Endothelial cell of umbilical vein (primary cell): Measurements from ENCODE around the gene HBQ1. TPM values are rescaled to one million over a fixed set of nuclear protein-coding genes. Genes with fewer than 3 reads are reported as not detected.

Experiments used
- BruUV-seq: library from RNA; stranded (reverse); fragments of 400-500 nt; replicated peaks from 2 replicates; lab custom pipeline; 2021; lab: Mats Ljungman, UMichigan
- CTCF ChIA-PET: fragments of 300-600, 350-600 bp; sonication (Branson Sonifier 250); formaldehyde crosslinking; loops from one replicate; lab custom pipeline; 2021; ENCODE audit warnings: antibody characterized with exemption, inconsistent platforms; lab: Charles Lee
- POLR2A ChIA-PET: fragments of 300-600, 350-600 bp; sonication (Branson Sonifier 250); formaldehyde crosslinking; loops from one replicate; lab custom pipeline; 2021; ENCODE audit warnings: antibody characterized with exemption, inconsistent platforms; lab: Charles Lee
- DNase-seq: peaks from one replicate; pipeline ENCODE4 v3.0.0-alpha.2; 2011; ENCODE audit warnings: low read depth, low spot score
- FAIRE-seq: peaks from 2 replicates; lab custom pipeline; 2011; peaks lifted over from hg19 to GRCh38; lab: Jason Lieb, UNC
- H2AFZ ChIP-seq: 2 replicates; pipeline ENCODE4 v1.6.0; 2012; ENCODE audit warnings: low read depth, low read length, control low read depth, inconsistent platforms
- H3K27ac ChIP-seq: 2 replicates; pipeline ENCODE4 v1.5.1; 2011; ENCODE audit warnings: low read depth, mild to moderate bottlenecking, control low read depth, low read length, moderate library complexity; ENCODE audit not compliant: insufficient read depth
- H3K27me3 ChIP-seq, 2 experiments: 2 replicates each; pipeline versions ENCODE4 v1.6.0 to v1.6.1; 2011; ENCODE audit warnings: low read length in 2 of 2, mixed read lengths in 1 of 2; ENCODE audit not compliant: control insufficient read depth in 2 of 2, insufficient read depth in 2 of 2
- H3K36me3 ChIP-seq, 2 experiments: 2 replicates in 1 of 2; 3 replicates in 1 of 2; pipeline ENCODE4 v1.5.1; 2011; ENCODE audit warnings: low read length in 2 of 2, mild to moderate bottlenecking in 1 of 2, moderate library complexity in 1 of 2; ENCODE audit not compliant: control insufficient read depth in 2 of 2, insufficient read depth in 2 of 2; ENCODE audit errors: extremely low read depth in 1 of 2
- H3K4me1 ChIP-seq: 3 replicates; pipeline ENCODE4 v1.5.1; 2011; ENCODE audit warnings: mild to moderate bottlenecking, low read length; ENCODE audit not compliant: control insufficient read depth, insufficient read depth; ENCODE audit errors: extremely low read depth
- H3K4me2 ChIP-seq: 2 replicates; pipeline ENCODE4 v1.6.1; 2011; ENCODE audit warnings: low read length, control low read depth, mixed read lengths; ENCODE audit not compliant: insufficient read depth
- H3K4me3 ChIP-seq, 3 experiments: fragments of 200-600 bp in 1 of 3; sonication (generic), shearing (Covaris generic) in 1 of 3; replicated peaks in 1 of 3; 2 replicates each; pipeline ENCODE4 v1.5.1; 2011 to 2016; ENCODE audit warnings: control low read depth in 3 of 3, low read length in 3 of 3, mild to moderate bottlenecking in 2 of 3, inconsistent platforms in 1 of 3, low read depth in 1 of 3, moderate library complexity in 1 of 3; ENCODE audit not compliant: insufficient read depth in 1 of 3
- H3K79me2 ChIP-seq: 2 replicates; pipeline ENCODE4 v1.6.0; 2012; ENCODE audit warnings: low read length, inconsistent platforms; ENCODE audit not compliant: control insufficient read depth, insufficient read depth
- H3K9ac ChIP-seq: replicated peaks from 2 replicates; pipeline ENCODE3; 2011; ENCODE audit warnings: low read length, control low read depth; ENCODE audit not compliant: insufficient read depth; ENCODE audit errors: extremely low read depth
- H3K9me1 ChIP-seq: replicated peaks from 3 replicates; pipeline ENCODE4 v1.6.0; 2011; ENCODE audit warnings: mild to moderate bottlenecking, low read length; ENCODE audit not compliant: control insufficient read depth, insufficient read depth; ENCODE audit errors: extremely low read depth
- H3K9me3 ChIP-seq: replicated peaks from 2 replicates; pipeline ENCODE4 v1.5.1; 2012; ENCODE audit warnings: low read length, inconsistent platforms; ENCODE audit not compliant: control insufficient read depth, insufficient read depth
- H4K20me1 ChIP-seq: replicated peaks from 2 replicates; pipeline ENCODE3; 2011; ENCODE audit warnings: mild to moderate bottlenecking, low read length; ENCODE audit not compliant: control insufficient read depth, insufficient read depth; ENCODE audit errors: extremely low read depth
- CTCF ChIP-seq, 2 donors: IDR thresholded peaks; 1 replicate in 1 of 2; 2 replicates in 1 of 2; pipeline ENCODE4 v1.5.1; 2011; ENCODE audit warnings: low read length in 2 of 2, mild to moderate bottlenecking in 2 of 2, moderate library complexity in 2 of 2, control low read depth in 1 of 2, inconsistent platforms in 1 of 2, low read depth in 1 of 2; ENCODE audit not compliant: insufficient read depth in 1 of 2; ENCODE audit errors: extremely low read depth in 1 of 2
- EZH2 ChIP-seq: IDR thresholded peaks from 2 replicates; pipeline ENCODE4 v1.6.1; 2012; ENCODE audit warnings: borderline replicate concordance, low read depth, mild to moderate bottlenecking, moderate library complexity, low read length, inconsistent platforms; ENCODE audit not compliant: severe bottlenecking
- FOS ChIP-seq: IDR thresholded peaks from 2 replicates; pipeline ENCODE4 v1.6.1; 2011; ENCODE audit warnings: mild to moderate bottlenecking, low read length, moderate library complexity, borderline replicate concordance; ENCODE audit not compliant: insufficient read depth
- GATA2 ChIP-seq: IDR thresholded peaks from 2 replicates; pipeline ENCODE4 v1.7.0; 2011; ENCODE audit warnings: low read depth, mild to moderate bottlenecking, moderate library complexity, mixed read lengths, low read length; ENCODE audit not compliant: insufficient read length, insufficient read depth
- JUN ChIP-seq: IDR thresholded peaks from 2 replicates; pipeline ENCODE4 v1.6.1; 2011; ENCODE audit warnings: borderline replicate concordance, low read depth; ENCODE audit not compliant: insufficient read length, insufficient read depth
- MAX ChIP-seq: IDR thresholded peaks from 2 replicates; pipeline ENCODE4 v1.6.1; 2011; ENCODE audit not compliant: insufficient read depth, insufficient read length
- MYC ChIP-seq: IDR thresholded peaks from one replicate; pipeline ENCODE4 v1.6.1; 2011; ENCODE audit warnings: mild to moderate bottlenecking, low read depth, low read length
- POLR2A ChIP-seq: IDR thresholded peaks from 2 replicates; pipeline ENCODE4 v1.6.1; 2012; ENCODE audit warnings: low read depth, mild to moderate bottlenecking, control low read depth, low read length
- POLR2AphosphoS5 ChIP-seq: IDR thresholded peaks from 2 replicates; pipeline ENCODE4 v1.6.1; 2012; ENCODE audit warnings: low read depth, mild to moderate bottlenecking, control low read depth, low read length, moderate library complexity; ENCODE audit not compliant: insufficient read depth
- dilution Hi-C: fragments of 300-500 bp; cut with MboI; formaldehyde crosslinking; loops from one replicate; pipeline ENCODE4 v1.15.0; 2019; ENCODE audit warnings: low sequenced_read_pairs; ENCODE audit not compliant: extremely low pct_ligation_motif_present
- intact Hi-C: fragments of 100-400 bp; cut with micrococcal nuclease; formaldehyde crosslinking; loops from one replicate; pipeline ENCODE4 v1.10.0; 2022
- polyA plus RNA-seq, 4 experiments: library from polyadenylated mRNA; depleted of rRNA in 3 of 4; stranded (reverse) in 3 of 4; unstranded in 1 of 4; fragments of >200 nt; gene quantifications; 2 replicates each; pipeline versions ENCODE4 v1.2.1 to v1.2.3, GENCODE V29; 2011 to 2012; ENCODE audit warnings: missing spikeins in 1 of 4
- total RNA-seq: library from RNA; stranded (reverse); gene quantifications from 2 replicates; pipeline ENCODE4 v1.2.3, GENCODE V29; 2021

The HBQ1 gene
- total and polyA plus RNA-seq, 2 donors (not counting 3 experiments of a cell fraction or from before 2014, with no cell fraction given): 0.75 TPM; not detected in 1

GRCh38 chr16:168424-168823, 11.8 kb upstream of the HBQ1 start:
- dilution Hi-C loops (no loop called here), intact Hi-C loops (no loop called here)
- H3K9me3 ChIP-seq: no peaks in the 10 kb centered on the region
- DNase-seq: no peak
- H3K4me2 ChIP-seq: no peak overlapping the region
- no peaks in the 10 kb centered on the region for H3K36me3 ChIP-seq
- no peak overlapping the region for H3K4me3 ChIP-seq
- no peak overlapping the region for H3K9ac ChIP-seq
- H4K20me1 ChIP-seq: no peaks in the 10 kb centered on the region
- no TSS peak for BruUV-seq
- H2AFZ ChIP-seq: no peak overlapping the region
- H3K79me2 ChIP-seq: no peaks in the 10 kb centered on the region
- no peak for TF ChIP-seq CTCF (IDR thresholded peaks at IDR 0.05; ENCODE audit: extremely low read depth in 1 of 2, insufficient read depth in 1 of 2, low read depth in 1 of 2, low read length in 2 of 2)
- no peak for TF ChIP-seq MAX
- TF ChIP-seq GATA2: no peak
- TF ChIP-seq EZH2: no peak
- no peak for TF ChIP-seq POLR2AphosphoS5
- TF ChIP-seq JUN: no peak
- no peak for TF ChIP-seq MYC
- TF ChIP-seq POLR2A: no peak
- TF ChIP-seq FOS: no peak
- no peak for FAIRE-seq
- no peaks in the 10 kb centered on the region for H3K4me1 ChIP-seq
- H3K9me1 ChIP-seq: no peaks in the 10 kb centered on the region
- ChIA-PET CTCF (interaction anchor here (0.9 to 1.9 kb wide), 3 partner anchors 25 to 72 kb away, joined by 4 to 7 read pairs (median 4); no protein-coding TSS in a partner anchor), POLR2A (no interaction called here)
- H3K27me3 ChIP-seq: peaks cover 46% of the 10 kb centered on the region in 2 experiments
- no peak overlapping the region for H3K27ac ChIP-seq
